Measurements from ENCODE around the gene PTPRM. TPM values are rescaled to one million over a fixed set of nuclear protein-coding genes. Genes with fewer than 3 reads are reported as not detected.

PTPRM gene
- total RNA-seq, 1 experiment from 2014 or later, result not detected

GRCh38 chr18:7711495-7711894 is 144.4 kb downstream of the PTPRM start:
- CTCF ChIA-PET, result no interaction called here
- Histone ChIP-seq H3K36me3 (ENCODE audit: insufficient read depth, low read length, poor library complexity, severe bottlenecking) (no peaks in the 10 kb centered on the region), H3K4me3 (ENCODE audit: low read depth, low read length, poor library complexity, severe bottlenecking) (no peak overlapping the region), H3K27ac (ENCODE audit: low read depth, low read length, poor library complexity, severe bottlenecking) (no peak overlapping the region), H3K27me3 (replicated peaks; ENCODE audit: insufficient read depth, low read depth, low read length, poor library complexity) (no peaks in the 10 kb centered on the region), H3K9me3 (ENCODE audit: low read depth, low read length, poor library complexity, severe bottlenecking) (no peaks in the 10 kb centered on the region), H3K4me1 (ENCODE audit: insufficient read depth, low read length, poor library complexity, severe bottlenecking) (no peaks in the 10 kb centered on the region)
- no TSS peak for BruUV-seq (replicated peaks)
- intact Hi-C loops (cut with micrococcal nuclease; ENCODE audit: unreplicated experiment), result no loop called here
- no peak for TF ChIP-seq CTCF (conservative IDR thresholded peaks at IDR 0.05; ENCODE audit: low read depth, low read length)
- no peak for TF ChIP-seq EZH2 (IDR thresholded peaks at IDR 0.05; ENCODE audit: borderline replicate concordance, low read depth, low read length, poor library complexity, severe bottlenecking)
- DNase-seq (ENCODE audit: low spot score), result no peak
- POLR2A ChIA-PET (ENCODE audit: low non-redundant PET), result no interaction called here

DNA sequence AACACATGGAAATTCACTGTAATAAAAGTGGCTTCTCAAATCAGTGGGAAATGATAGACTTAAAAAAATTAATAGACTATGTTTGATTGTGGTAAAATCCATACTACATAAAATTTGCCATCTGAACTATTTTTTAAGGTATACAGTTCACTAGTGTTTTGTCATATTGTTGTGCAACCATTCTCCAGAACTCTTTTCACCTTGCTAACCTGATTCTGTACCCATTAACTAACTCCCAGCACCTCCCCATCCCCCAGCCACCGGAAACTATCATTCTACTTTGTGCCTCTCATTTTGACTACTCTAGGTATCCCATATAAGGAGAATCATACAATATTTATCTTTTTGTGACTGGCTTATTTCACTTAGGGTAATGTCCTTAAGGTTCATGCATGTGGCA is 153.3 kb downstream of the PTPRM start:
- Histone ChIP-seq H3K27me3 (replicated peaks; ENCODE audit: insufficient read depth, low read depth, low read length, poor library complexity) (no peaks in the 10 kb centered on the region), H3K4me1 (ENCODE audit: insufficient read depth, low read length, poor library complexity, severe bottlenecking) (no peaks in the 10 kb centered on the region), H3K36me3 (ENCODE audit: insufficient read depth, low read length, poor library complexity, severe bottlenecking) (no peaks in the 10 kb centered on the region), H3K4me3 (ENCODE audit: low read depth, low read length, poor library complexity, severe bottlenecking) (no peak overlapping the region), H3K9me3 (ENCODE audit: low read depth, low read length, poor library complexity, severe bottlenecking) (peaks cover 26% of the 10 kb centered on the region), H3K27ac (ENCODE audit: low read depth, low read length, poor library complexity, severe bottlenecking) (no peak overlapping the region)
- POLR2A ChIA-PET (ENCODE audit: low non-redundant PET), result no interaction called here
- DNase-seq (ENCODE audit: low spot score), result no peak
- intact Hi-C loops (cut with micrococcal nuclease; ENCODE audit: unreplicated experiment), result no loop called here
- CTCF ChIA-PET, result no interaction called here
- no TSS peak for BruUV-seq (replicated peaks)
- TF ChIP-seq EZH2 (IDR thresholded peaks at IDR 0.05; ENCODE audit: borderline replicate concordance, low read depth, low read length, poor library complexity, severe bottlenecking) (no peak), CTCF (conservative IDR thresholded peaks at IDR 0.05; ENCODE audit: low read depth, low read length) (no peak)

GRCh38 chr18:7721532-7721931 is 154.4 kb downstream of the PTPRM start:
- H3K36me3 ChIP-seq (ENCODE audit: insufficient read depth, low read length, poor library complexity, severe bottlenecking), result no peaks in the 10 kb centered on the region
- no peak for DNase-seq (ENCODE audit: low spot score)
- TF ChIP-seq EZH2 (IDR thresholded peaks at IDR 0.05; ENCODE audit: borderline replicate concordance, low read depth, low read length, poor library complexity, severe bottlenecking) (no peak), CTCF (conservative IDR thresholded peaks at IDR 0.05; ENCODE audit: low read depth, low read length) (no peak)
- no peak overlapping the region for H3K4me3 ChIP-seq (ENCODE audit: low read depth, low read length, poor library complexity, severe bottlenecking)
- BruUV-seq (replicated peaks), result no TSS peak
- peaks cover 26% of the 10 kb centered on the region for H3K9me3 ChIP-seq (ENCODE audit: low read depth, low read length, poor library complexity, severe bottlenecking)
- no peaks in the 10 kb centered on the region for H3K4me1 ChIP-seq (ENCODE audit: insufficient read depth, low read length, poor library complexity, severe bottlenecking)
- intact Hi-C loops (cut with micrococcal nuclease; ENCODE audit: unreplicated experiment), result no loop called here
- no peaks in the 10 kb centered on the region for H3K27me3 ChIP-seq (replicated peaks; ENCODE audit: insufficient read depth, low read depth, low read length, poor library complexity)
- no peak overlapping the region for H3K27ac ChIP-seq (ENCODE audit: low read depth, low read length, poor library complexity, severe bottlenecking)
- POLR2A ChIA-PET (ENCODE audit: low non-redundant PET), result no interaction called here
- CTCF ChIA-PET, result no interaction called here
